ENCODE measurements around the gene CACFD1. TPM values are rescaled to one million over a fixed set of nuclear protein-coding genes. Genes with fewer than 3 reads are reported as not detected.

Gene CACFD1
- total and polyA plus RNA-seq, 2 donors (not counting 3 experiments of a cell fraction or from before 2014, with no cell fraction given): 9.7 to 11.5 TPM

DNA sequence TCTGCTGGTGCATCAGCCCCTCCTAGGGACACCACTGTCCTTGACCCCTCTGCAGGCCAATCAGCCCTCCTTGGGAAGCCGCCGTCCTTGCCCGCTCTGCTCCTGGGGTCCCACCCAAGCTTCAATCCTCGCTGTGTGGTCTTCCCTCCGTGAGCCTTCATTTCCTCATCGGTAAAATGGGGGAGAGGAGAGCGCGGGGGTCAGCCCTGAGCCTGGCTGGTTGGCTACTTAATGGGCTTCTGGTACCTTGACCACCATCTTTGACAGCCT is 31.8 kb downstream of the CACFD1 start:
- Histone ChIP-seq H3K4me2 (ENCODE audit: insufficient read depth, low read length) (no peak overlapping the region), H3K9ac (replicated peaks; ENCODE audit: extremely low read depth, insufficient read depth, low read length) (no peak overlapping the region), H4K20me1 (replicated peaks; ENCODE audit: control insufficient read depth, extremely low read depth, insufficient read depth, low read length) (no peaks in the 10 kb centered on the region), H3K4me3 (replicated peaks in 1 of 3; ENCODE audit: insufficient read depth in 1 of 3, low read depth in 1 of 3, low read length in 3 of 3) (no peak overlapping the region), H3K27ac (ENCODE audit: insufficient read depth, low read depth, low read length) (no peak overlapping the region), H3K9me3 (replicated peaks; ENCODE audit: control insufficient read depth, insufficient read depth, low read length) (no peaks in the 10 kb centered on the region), H3K4me1 (ENCODE audit: control insufficient read depth, extremely low read depth, insufficient read depth, low read length) (no peaks in the 10 kb centered on the region), H2AFZ (ENCODE audit: low read depth, low read length) (no peak overlapping the region), H3K27me3 (ENCODE audit: control insufficient read depth in 2 of 2, insufficient read depth in 2 of 2, low read length in 2 of 2) (no peaks in the 10 kb centered on the region), H3K36me3 (ENCODE audit: control insufficient read depth in 2 of 2, extremely low read depth in 1 of 2, insufficient read depth in 2 of 2, low read length in 2 of 2) (no peaks in the 10 kb centered on the region), H3K9me1 (replicated peaks; ENCODE audit: control insufficient read depth, extremely low read depth, insufficient read depth, low read length) (no peaks in the 10 kb centered on the region), H3K79me2 (ENCODE audit: control insufficient read depth, insufficient read depth, low read length) (no peaks in the 10 kb centered on the region)
- CTCF ChIA-PET: interaction anchor here (2.2 kb wide), 1 partner anchor 306 kb away, joined by 9 read pairs; no protein-coding TSS in a partner anchor
- no peak for TF ChIP-seq POLR2AphosphoS5 (IDR thresholded peaks at IDR 0.05; ENCODE audit: insufficient read depth, low read depth, low read length)
- no peak for TF ChIP-seq FOS (IDR thresholded peaks at IDR 0.05; ENCODE audit: borderline replicate concordance, insufficient read depth, low read length)
- no peak for TF ChIP-seq MYC (IDR thresholded peaks at IDR 0.05; ENCODE audit: low read depth, low read length)
- TF ChIP-seq, protein P1, sequence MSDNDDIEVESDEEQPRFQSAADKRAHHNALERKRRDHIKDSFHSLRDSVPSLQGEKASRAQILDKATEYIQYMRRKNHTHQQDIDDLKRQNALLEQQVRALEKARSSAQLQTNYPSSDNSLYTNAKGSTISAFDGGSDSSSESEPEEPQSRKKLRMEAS (IDR thresholded peaks at IDR 0.05; ENCODE audit: insufficient read depth, insufficient read length): no peak
- no peak for TF ChIP-seq GATA2 (IDR thresholded peaks at IDR 0.05; ENCODE audit: insufficient read depth, insufficient read length, low read depth, low read length)
- TF ChIP-seq, protein P2, sequence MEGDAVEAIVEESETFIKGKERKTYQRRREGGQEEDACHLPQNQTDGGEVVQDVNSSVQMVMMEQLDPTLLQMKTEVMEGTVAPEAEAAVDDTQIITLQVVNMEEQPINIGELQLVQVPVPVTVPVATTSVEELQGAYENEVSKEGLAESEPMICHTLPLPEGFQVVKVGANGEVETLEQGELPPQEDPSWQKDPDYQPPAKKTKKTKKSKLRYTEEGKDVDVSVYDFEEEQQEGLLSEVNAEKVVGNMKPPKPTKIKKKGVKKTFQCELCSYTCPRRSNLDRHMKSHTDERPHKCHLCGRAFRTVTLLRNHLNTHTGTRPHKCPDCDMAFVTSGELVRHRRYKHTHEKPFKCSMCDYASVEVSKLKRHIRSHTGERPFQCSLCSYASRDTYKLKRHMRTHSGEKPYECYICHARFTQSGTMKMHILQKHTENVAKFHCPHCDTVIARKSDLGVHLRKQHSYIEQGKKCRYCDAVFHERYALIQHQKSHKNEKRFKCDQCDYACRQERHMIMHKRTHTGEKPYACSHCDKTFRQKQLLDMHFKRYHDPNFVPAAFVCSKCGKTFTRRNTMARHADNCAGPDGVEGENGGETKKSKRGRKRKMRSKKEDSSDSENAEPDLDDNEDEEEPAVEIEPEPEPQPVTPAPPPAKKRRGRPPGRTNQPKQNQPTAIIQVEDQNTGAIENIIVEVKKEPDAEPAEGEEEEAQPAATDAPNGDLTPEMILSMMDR (IDR thresholded peaks at IDR 0.05; ENCODE audit: extremely low read depth in 1 of 2, insufficient read depth in 1 of 2, low read depth in 1 of 2, low read length in 2 of 2): no peak
- no peak for TF ChIP-seq POLR2A (IDR thresholded peaks at IDR 0.05; ENCODE audit: low read depth, low read length)
- TF ChIP-seq JUN (IDR thresholded peaks at IDR 0.05; ENCODE audit: borderline replicate concordance, insufficient read depth, insufficient read length, low read depth): no peak
- TF ChIP-seq EZH2 (IDR thresholded peaks at IDR 0.05; ENCODE audit: borderline replicate concordance, low read depth, low read length, severe bottlenecking): no peak
- no peak for FAIRE-seq
- dilution Hi-C loops (cut with MboI; ENCODE audit: extremely low pct_ligation_motif_present, low sequenced_read_pairs): no loop called here
- intact Hi-C loops (cut with micrococcal nuclease): no loop called here
- no TSS peak for BruUV-seq (replicated peaks)
- no peak for DNase-seq (ENCODE audit: low read depth, low spot score)
- POLR2A ChIA-PET: no interaction called here

Measured in endothelial cell of umbilical vein (primary cell).